Muscle of arm (tissue), 12 donors: Measurements from ENCODE around the gene PIK3R4. TPM values are rescaled to one million over a fixed set of nuclear protein-coding genes. Genes with fewer than 3 reads are reported as not detected.

Source experiments
- DNase-seq: peaks from one replicate; pipeline ENCODE4 v3.0.0-alpha.2; 2013
- polyA plus RNA-seq, 12 donors: library from polyadenylated mRNA; unstranded; fragments of 120-200 nt; gene quantifications; one replicate each; pipeline ENCODE4 v1.2.1, GENCODE V29; 2013; ENCODE audit not compliant: insufficient read length in 12 of 12

PIK3R4 gene
- polyA plus RNA-seq, 12 donors: 24.6 to 38.1 (median 31.0) TPM; not detected in 1

GRCh38 chr3:130644628-130645253 is 101.9 kb downstream of the PIK3R4 start:
- DNase-seq: no peak

- no peak for DNase-seq
Observed at GRCh38 chr3:130640027-130640426, 106.6 kb downstream of the PIK3R4 start.

GRCh38 chr3:130636480-130637234 is 110.0 kb downstream of the PIK3R4 start:
- no peak for DNase-seq

- no peak for DNase-seq
Observed at GRCh38 chr3:130635978-130636377, 110.7 kb downstream of the PIK3R4 start.

- DNase-seq: no peak
Observed at GRCh38 chr3:130635285-130635684, 111.3 kb downstream of the PIK3R4 start.

Other genes starting within 250 kb of the PIK3R4 start
- 100 to 1,000 TPM in 9 of 12 donors, 10 to 100 TPM in 2, not detected in 1; 79.3 to 146 (median 114) TPM for gene COL6A6, start 229.7 kb downstream of the PIK3R4 start, polyA plus RNA-seq
- gene ATP2C1, start 147.3 kb upstream of the PIK3R4 start, polyA plus RNA-seq: 10 to 100 TPM in 11 of 12 donors, not detected in 1; 44.5 to 92.9 (median 82.9) TPM